Transverse colon (tissue), 3 donors: ENCODE results near the gene CAND1.

Source experiments
- CTCF ChIP-seq, 5 experiments: fragments of 200-600 bp in 3 of 5; fragments of 450-650 bp in 2 of 5; sonication (generic) in 3 of 5; IDR thresholded peaks; 1 replicate in 2 of 5; 2 replicates in 3 of 5; pipeline ENCODE4 v1.5.1; 2016 to 2017; ENCODE audit warnings: antibody characterized with exemption in 5 of 5, inconsistent platforms in 3 of 5, mild to moderate bottlenecking in 2 of 5, moderate library complexity in 1 of 5
- EP300 ChIP-seq: sonication (generic); formaldehyde crosslinking; IDR thresholded peaks from one replicate; pipeline ENCODE4 v1.6.1; 2017; ENCODE audit warnings: antibody characterized with exemption, low read depth

- TF ChIP-seq CTCF (IDR thresholded peaks at IDR 0.05) (no peak), EP300 (no peak)
These were observed 15.4 kb downstream of the CAND1 start for GRCh38 chr12:67284561-67284960.
